ENCODE results near the gene FGF9.

DNA sequence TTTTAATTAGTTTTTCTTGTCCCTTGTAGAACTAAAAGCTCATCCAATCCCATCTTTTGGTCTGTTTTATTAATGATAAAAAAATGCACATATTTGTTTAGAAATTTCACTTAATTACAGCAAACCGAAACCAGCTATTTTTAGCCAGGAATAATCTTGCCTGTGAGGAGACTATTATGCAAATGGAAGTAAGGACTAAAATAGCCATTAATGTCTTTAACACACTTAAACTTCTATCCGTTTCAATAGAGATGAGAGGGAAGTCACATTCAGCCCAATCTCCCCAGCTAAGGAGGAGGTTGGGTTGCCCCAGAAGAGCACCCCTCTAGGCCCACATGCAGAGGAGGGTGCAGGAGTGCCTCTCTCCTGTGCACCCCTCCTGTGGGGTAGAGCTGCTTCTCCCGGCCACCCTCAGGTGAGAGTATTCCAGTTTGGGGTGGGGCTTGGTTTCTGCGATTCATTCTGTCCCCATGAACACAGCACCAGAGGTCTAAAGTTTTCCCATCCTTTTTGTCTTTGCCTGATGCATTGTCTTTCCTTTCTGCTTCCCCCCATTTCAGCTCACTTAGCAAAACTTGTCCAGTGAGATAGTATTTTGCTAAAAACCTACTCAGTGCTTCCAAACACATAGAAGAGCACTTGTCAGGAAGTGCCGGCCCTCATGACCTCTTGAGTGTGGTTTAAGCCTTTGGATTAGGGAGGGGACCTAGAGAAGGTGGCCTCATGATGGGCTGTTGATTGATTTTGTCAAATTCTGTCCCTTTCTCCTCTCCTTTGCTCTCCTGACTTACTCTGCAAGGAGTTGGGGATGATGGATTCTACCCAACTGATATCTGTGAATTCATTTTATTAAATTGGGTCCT lies 28.2 kb downstream of the FGF9 start:
- TF ChIP-seq, protein P1, sequence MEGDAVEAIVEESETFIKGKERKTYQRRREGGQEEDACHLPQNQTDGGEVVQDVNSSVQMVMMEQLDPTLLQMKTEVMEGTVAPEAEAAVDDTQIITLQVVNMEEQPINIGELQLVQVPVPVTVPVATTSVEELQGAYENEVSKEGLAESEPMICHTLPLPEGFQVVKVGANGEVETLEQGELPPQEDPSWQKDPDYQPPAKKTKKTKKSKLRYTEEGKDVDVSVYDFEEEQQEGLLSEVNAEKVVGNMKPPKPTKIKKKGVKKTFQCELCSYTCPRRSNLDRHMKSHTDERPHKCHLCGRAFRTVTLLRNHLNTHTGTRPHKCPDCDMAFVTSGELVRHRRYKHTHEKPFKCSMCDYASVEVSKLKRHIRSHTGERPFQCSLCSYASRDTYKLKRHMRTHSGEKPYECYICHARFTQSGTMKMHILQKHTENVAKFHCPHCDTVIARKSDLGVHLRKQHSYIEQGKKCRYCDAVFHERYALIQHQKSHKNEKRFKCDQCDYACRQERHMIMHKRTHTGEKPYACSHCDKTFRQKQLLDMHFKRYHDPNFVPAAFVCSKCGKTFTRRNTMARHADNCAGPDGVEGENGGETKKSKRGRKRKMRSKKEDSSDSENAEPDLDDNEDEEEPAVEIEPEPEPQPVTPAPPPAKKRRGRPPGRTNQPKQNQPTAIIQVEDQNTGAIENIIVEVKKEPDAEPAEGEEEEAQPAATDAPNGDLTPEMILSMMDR (IDR thresholded peaks at IDR 0.05), result no peak
- TF ChIP-seq POLR2A (IDR thresholded peaks at IDR 0.05), result no peak
